GM19043 (cell line): ENCODE results near the gene NEURL3.
A peak's percentile ranks its signal among the peaks of the same experiment; 100 is the strongest.

Experiments
- ATAC-seq: cut with Tn5 transposase; IDR thresholded peaks from one replicate; pipeline ENCODE4 v1.9.1; 2021; ENCODE audit warnings: low read depth; ENCODE audit not compliant: unreplicated experiment

Gene NEURL3

GRCh38 chr2:96541398-96542152 is 36.4 kb upstream of the NEURL3 start:
- ATAC-seq: no peak

- ATAC-seq: no peak
These were observed 35.0 kb upstream of the NEURL3 start for GRCh38 chr2:96540136-96540535.

DNA sequence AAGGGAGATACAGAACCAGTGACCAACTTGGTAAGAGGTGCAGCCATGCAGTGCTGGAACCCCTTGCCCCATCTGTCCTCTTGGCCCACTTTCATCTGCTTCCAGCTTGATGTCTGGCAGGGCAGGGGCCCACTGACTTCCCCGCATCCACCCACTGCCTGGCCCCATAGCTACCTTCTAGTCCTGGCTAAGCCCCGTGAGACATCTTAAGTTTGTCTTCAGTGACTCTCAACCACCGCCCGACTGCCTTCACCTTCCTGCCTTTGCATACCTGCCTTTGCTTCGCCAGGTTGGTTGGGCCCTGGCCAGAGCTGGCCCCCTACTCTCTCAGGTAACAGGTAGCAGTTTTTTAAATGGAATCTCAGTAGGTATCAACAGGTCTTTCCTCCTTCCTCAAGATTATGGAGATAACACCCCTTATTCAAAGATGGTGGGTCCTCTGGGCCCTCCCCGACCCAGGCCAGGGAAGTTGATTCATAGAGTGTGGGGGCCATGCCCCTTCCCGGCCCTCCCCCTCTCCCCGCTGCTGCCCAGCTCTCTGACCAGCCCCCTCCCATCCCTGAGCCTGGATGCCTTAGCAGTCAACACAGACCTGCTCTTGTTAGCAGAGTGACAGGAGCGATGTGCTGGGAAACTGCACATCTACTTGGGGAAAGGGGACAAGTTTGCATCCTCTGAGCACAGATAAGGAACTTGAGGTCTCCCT is 34.2 kb upstream of the NEURL3 start:
- no peak for ATAC-seq

- no peak for ATAC-seq
These were observed 33.5 kb upstream of the NEURL3 start for GRCh38 chr2:96538487-96539214.

- ATAC-seq: no peak
These were observed 32.8 kb upstream of the NEURL3 start for GRCh38 chr2:96537734-96538486.

DNA sequence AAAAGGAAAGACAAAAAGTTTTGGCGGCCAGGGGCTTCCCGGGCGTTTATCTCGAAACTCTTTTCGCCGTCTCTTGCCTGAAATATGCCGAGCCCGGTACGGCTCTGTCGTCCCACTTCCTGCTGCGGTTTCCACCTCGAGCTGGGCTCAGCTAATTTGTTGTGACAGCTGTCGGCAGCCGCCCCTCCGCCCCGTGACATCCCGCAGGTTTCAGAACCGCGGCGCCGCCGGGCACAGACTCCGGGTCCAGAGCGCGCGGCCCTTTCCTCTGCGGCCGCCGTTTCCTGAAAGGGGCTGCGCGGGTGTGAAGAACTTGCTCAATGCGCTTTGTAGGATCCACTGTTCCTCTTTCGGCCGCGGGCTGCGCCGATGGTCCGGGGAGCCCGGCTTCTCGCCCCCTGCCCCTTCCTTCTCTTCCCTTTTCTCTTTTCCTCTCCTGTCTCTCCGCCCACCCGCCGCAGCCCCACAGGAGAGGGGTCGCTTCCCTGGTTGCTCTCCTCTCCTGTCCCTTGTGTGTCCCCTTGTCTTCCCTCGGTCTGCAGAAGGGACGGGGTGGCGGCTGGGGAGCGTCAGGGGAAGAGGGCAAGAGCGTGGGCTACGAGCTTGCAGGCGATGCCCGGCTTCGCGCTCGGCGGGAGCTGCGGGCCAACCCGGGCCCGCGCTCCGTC is 32.0 kb upstream of the NEURL3 start:
- ATAC-seq: peak; percentile 38

GRCh38 chr2:96536445-96537065 is 31.4 kb upstream of the NEURL3 start, which contains the start of gene ARID5A:
ARID5A (plus strand) TSS chr2:96536752; CDS start chr2:96536827, 75 bp downstream.
- peak; percentile 43 for ATAC-seq

- ATAC-seq: no peak
These were observed 30.2 kb upstream of the NEURL3 start for GRCh38 chr2:96535331-96535730.

- no peak for ATAC-seq
These were observed 29.6 kb upstream of the NEURL3 start for GRCh38 chr2:96534701-96535181.

DNA sequence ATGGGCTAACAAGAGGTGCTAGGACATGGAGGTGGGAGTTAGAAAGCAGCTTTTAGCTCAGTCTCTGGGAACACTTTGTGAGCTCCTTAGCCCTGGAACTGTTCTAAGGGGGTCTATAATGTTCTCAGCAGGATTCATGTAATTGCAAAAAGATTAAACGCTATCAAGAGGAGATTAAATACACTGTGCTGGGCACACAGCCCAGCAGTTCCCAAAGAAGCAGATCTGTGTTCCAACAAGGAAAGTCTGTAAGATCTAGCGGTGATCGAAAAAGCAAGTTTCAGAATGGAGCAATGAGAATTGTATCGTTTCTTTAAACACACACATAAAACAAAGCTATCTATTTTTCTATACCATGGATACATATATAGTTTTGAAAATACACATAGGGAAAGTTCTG is 29.0 kb upstream of the NEURL3 start:
- ATAC-seq: no peak

DNA sequence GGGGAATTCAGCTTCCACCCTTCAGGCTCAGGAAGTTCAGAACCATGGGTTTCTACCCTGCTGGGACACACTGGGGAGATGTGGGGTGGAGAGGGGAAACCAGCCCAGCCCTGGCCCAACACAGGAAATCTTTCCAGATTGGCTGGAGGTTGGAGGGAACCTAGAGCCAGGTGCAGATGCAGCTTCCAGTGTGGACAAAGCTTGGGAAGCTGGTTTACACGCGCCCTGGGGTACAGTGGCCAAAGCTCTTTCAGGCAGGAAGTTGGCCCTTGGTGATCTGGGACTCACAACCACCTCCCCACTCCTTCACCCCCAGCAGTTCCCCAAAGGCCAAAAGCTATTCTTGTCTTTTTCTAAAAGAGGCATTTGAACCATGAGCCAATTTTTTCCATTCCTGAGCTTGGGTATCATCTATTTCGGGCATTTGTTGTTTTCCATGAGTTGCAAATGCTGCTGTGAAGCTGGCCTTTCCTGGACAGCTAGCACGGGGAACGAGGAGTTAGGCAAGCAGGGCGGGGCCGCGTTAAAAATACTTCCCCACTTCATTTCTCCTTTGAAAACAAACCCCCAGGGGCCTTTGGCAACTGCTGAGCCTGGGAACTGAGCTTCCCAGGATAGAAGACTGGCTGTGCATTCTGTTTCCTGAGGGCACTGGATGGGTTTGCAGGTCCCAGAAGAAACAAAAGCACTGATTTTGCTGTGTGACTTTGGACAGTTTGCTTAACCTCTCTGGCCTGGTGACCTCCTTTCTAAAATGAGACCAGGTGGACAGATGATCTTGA is 28.3 kb upstream of the NEURL3 start:
- ATAC-seq: no peak

GRCh38 chr2:96532641-96533291 is 27.6 kb upstream of the NEURL3 start:
- ATAC-seq: no peak

DNA sequence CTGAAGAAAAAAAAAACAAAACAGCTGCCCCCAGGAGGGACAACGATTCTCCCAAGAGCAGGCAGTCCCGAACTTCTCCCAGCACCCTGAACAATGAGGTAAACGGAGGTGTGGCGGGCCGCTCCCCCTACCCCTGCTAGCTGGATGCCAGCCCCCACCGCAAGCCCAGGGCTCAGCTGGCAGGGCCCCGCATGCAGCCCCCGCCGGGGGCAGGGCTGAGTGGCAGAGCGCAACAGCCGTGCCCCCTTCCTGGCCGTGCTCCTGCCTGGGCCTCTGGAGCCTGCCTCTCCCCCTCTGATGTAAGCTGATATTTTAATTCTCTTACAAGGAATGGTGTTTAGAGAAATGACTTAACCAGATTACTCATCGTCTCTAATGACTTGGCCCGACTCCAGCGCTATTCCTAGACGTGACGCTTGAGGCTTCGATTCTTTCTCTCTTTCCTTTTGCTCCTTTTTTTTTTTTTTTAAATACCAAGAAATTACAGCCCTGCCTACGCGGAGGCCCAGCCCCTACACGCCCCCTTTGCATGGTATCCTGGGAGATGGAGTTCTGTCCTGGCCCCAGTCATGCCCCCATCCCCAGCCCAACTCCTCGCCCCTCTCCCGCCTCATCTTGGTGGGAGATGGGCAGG is 26.8 kb upstream of the NEURL3 start:
- ATAC-seq: no peak

GRCh38 chr2:96531366-96531765 is 26.2 kb upstream of the NEURL3 start:
- no peak for ATAC-seq

DNA sequence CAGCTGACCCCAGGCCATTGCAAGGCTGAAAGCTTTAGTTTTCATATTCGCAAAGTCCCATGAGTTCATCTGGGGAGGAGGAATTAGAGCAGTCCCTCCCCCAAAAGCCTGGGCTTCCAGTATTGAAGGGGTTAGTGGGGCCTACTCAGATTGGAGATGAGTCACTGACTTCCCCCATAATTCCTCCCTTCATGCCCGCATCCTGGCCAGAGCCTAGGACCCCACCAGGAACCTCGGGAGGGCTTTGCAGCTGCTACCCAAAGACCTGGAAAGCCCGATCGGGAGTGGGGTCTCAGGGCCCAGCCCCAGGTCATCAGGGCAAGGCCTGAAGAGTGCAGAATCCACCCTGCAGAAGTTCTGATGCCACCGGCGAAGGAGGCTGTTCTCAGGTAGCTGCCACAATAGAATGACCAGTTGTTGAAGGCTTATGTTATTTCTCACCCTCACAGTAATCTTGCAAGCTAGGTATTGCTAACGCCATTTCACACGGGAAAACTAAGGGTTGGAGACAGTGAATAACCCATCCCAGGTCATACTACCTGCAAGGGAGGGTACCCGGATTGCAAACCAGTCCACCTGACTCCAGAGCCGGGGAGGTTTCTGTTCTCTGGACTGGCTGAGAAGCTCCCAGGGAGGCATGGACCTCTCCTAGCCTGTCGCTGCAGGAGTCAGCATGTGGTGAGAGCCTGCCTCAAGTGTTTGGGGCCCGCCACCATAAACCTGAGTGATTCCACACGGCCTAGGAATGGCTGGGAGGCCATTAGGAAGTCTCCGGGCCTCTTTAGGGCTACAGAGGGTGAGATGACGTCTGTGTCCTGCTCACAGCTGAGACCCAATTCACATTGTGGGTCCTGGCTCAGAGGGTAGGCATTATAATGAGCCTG is 25.6 kb upstream of the NEURL3 start:
- no peak for ATAC-seq

GRCh38 chr2:96530144-96530430 is 24.9 kb upstream of the NEURL3 start:
- ATAC-seq: no peak
